Measurements from ENCODE around the gene SEMA4C.

The SEMA4C gene

GRCh38 chr2:96819876-96820511 lies 49.9 kb downstream of the SEMA4C start:
- no peak for DNase-seq (ENCODE audit: low spot score)

DNA sequence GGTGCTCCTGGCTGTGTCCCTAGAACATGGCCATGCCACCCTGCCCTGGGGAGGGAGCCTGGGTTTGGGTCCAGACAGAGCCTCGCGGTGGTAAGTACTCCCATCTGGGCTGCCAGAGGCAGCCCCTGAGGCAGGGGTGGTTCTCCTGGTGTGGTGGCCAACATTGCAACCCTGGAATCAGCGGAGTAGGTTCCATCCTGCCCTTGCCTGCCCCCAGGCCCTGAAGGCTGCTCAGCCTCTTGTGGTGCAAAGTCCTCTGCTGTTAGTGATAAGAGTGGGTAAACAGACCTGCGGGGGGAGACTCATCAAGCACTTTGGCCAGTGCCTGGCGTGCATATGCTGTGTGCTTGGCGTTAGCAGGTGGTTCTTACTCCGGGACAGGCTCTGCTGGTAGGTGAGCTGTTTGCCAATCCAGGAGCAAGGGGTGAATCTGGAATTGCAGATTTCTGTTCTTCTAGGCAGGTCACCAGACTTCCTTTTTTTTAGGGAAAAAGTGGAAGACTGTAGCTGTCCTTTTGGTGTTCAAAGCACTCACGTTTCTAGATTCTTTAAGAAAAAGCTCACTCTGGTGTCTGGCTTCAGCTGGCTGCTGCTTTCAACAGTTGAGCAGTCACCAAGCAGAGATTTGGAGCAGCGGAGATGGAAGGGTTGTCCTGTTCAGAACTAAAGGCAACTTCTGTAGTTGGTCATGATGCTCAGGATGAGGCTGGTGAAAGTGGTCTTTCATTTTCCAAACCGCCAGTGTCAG lies 50.6 kb downstream of the SEMA4C start:
- no peak for DNase-seq (ENCODE audit: low spot score)

DNA sequence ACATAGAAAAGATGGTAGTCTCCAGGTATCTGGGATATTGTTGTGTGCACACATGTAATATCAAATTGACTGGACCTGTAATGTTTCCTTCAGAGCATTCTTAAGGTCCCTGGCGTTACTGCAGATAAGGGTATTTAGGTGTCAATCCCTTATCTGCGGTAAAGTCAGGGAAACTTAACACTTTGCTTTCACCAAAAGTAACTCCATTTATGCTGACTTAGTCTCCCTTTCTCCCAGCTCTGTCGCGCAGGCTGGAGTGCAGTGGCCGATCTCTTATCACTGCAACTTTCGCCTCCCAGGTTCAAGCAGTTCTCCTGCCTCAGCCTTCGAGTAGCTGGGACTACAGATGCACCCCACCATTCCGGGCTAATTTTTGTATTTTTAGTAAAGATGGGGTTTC lies 52.0 kb downstream of the SEMA4C start:
- no peak for DNase-seq (ENCODE audit: low spot score)

DNA sequence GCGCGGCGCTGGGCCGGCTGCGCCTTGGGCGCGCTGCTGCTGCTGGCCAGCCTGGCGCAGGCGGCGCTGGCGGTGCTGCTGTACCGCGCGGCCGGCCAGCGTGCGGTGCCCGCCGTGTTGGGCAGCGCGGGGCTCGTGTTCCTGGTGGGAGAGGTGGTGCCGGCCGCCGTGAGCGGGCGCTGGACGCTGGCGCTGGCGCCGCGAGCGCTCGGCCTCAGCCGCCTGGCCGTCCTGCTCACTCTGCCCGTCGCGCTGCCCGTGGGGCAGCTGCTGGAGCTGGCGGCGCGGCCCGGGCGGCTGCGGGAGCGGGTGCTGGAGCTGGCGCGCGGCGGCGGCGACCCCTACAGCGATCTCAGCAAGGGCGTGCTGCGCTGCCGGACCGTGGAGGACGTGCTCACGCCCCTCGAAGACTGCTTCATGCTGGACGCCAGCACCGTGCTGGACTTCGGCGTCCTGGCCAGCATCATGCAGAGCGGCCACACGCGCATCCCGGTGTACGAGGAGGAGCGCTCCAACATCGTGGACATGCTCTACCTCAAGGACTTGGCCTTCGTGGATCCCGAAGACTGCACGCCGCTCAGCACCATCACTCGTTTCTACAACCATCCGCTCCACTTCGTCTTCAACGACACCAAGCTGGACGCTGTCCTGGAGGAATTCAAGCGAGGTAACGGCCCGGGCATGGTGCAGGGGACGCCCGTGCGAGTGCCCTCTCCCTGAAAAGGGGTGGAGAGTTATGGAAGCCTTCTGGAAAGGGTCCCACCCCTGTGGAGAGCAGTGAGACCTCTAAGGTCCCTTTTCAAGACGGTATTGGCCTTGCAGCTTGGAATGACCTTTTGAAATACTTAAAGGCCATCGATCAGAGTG lies 52.8 kb downstream of the SEMA4C start:
- DNase-seq (ENCODE audit: low spot score): peak; percentile 67

GRCh38 chr2:96816127-96816835 lies 53.6 kb downstream of the SEMA4C start, which contains the start of gene CNNM3:
CNNM3 (plus strand) TSS chr2:96816268; CDS start chr2:96816278, 10 bp downstream.
- DNase-seq (ENCODE audit: low spot score): peak; percentile 99

DNA sequence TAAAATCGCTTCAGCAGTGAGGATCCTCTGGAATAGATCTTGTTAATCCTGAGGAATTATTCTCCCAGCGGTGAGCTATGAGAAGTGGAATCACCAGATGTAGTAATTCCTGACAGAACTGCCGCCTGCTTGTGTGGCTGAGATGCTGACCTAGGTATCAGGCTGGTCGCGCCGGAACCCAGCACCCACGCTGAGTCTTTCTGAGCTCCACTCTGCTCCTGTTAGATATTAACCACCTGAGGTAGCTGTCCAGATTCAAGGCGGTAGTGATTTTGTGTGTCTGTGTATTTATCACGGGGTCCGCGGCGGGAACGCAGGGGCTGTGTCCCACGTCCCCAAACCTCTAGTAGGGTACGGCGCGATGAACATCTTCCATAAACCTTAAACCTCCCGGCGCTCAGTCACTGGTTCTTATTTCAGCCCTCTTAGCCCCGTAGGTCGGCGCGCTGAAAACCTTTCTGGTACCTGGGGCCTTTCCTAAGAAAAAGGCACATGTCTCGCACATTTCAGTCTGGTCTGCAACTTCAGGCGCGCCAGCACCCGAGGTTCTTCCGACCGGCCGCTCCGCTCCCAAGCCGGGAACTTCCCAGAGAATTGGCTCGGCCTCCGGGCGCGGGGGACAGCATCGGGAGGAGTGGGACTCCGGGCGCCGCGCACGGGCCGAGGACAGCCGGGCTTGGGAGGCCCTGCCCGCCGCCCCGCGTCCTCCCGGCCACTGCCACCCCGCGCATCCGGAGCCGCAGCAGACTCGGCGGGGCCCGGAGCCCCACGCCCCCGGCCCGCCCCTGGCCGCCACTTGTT lies 54.4 kb downstream of the SEMA4C start:
- no peak for DNase-seq (ENCODE audit: low spot score)

DNA sequence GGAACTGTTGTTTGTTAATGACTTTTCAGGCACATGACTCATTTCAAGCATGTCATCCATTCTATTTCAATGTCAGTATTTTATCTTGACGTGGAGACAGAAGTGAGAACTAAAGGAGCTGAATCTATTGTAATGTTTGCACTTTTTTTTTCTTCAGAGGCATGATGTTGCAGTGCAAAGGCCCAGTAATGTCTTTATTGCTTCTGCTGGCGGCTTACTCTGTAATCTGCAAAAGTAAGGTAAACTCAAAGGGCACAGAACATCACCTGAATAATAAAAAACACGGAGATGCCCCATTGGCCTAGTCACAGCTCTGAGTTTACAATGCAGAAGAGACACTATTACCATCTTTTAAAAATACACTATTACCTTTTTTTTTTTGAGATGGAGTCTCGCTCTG lies 56.2 kb downstream of the SEMA4C start:
- DNase-seq (ENCODE audit: low spot score): no peak

DNA sequence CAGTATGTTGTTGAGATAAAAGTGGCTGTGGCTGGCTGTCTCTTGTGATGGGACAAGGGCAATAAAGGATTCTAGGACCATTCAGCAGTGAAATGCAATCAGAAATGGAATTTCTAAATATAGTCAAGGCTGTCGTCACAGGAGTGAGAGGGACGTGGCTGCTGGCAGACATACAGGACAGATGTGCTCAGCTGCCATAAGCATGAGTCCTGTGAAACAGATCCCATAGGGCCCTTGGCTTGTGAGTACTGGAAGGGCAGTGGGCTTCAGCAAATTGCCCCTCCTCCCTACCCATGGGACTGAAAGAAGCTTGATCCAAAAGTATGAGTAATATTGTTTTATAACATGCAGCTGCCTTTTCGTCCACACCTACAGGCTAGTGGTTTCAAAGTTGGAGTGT lies 58.0 kb downstream of the SEMA4C start:
- no peak for DNase-seq (ENCODE audit: low spot score)

DNA sequence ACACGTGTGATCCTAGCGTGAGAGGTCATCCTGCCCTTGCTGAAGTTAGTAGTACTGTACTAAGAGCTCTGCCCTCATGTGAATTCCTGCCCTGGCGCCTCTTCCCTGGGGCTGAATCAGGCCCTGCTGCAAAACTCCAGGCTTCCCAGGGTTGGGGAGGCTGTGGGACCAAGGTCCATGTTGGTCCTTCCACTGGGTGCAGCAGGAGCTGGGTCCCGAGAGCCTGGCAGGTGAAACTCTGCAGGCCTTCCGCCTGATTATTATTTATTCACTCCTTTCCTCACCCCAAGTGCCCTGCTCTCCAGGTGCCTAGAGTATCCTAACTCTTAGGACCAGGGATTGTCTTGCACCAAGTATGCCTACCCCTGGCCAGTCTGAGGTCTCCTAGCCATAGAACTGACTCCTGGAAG lies 59.1 kb downstream of the SEMA4C start:
- DNase-seq (ENCODE audit: low spot score): no peak

DNA sequence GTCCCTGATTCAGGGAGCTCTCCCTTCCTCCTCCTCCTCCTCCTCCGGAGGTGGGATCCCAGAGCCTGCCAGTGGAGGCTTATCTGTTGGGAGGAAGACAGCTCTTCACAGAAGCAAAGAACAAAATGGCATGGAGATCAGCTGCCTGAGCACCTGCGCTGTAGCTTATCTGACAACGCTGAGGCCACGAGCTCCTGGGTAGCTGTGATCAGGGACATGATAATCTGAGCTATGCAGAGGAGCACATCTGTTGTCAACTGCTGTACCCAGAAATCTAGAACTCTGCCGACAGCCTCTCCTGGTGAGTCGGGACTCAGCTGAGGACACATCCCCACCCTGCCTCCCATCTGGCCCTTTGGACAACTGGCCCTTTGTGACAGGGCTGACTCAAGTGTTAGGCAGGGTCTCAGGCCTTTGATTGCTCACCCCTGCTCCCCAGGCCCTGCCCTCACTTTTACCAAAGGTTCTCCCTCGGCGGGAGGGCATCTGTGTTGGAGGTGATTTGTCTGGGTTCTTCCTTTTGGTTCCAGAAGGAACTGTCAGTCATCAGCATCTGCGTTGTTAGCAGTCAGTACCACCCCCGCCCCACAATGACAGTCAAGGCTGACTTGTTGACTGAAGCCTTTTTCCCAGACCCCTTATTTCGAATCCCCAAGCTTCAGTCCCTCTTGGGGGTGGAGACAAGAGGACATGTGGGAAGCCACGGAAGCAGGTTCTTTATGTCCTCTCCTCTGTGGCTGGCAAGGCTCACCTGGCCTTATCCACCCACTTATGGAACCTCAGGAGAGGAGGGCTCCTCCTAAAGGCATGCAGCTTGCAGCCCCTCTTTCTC lies 59.7 kb downstream of the SEMA4C start:
- no peak for DNase-seq (ENCODE audit: low spot score)

Measured in ecto neural progenitor cell (in vitro differentiated cells).